Astrocyte (in vitro differentiated cells and primary cell): Measurements from ENCODE around the gene MMAA.

Experiments
- CTCF ChIP-seq: IDR thresholded peaks from 2 replicates; pipeline ENCODE4 v1.5.1; 2011; ENCODE audit warnings: low read depth, mild to moderate bottlenecking, inconsistent platforms, low read length, moderate library complexity; ENCODE audit not compliant: insufficient read depth
- EZH2 ChIP-seq: IDR thresholded peaks from 2 replicates; pipeline ENCODE4 v1.6.1; 2012; ENCODE audit warnings: mild to moderate bottlenecking, low read length, inconsistent platforms; ENCODE audit not compliant: insufficient read depth

- TF ChIP-seq CTCF (no peak), EZH2 (no peak)
Measured at GRCh38 chr4:145709336-145709735, 90.2 kb downstream of the MMAA start.
